ENCODE measurements around the gene CXCL10. TPM values are rescaled to one million over a fixed set of nuclear protein-coding genes. Genes with fewer than 3 reads are reported as not detected.

Gene CXCL10
- total RNA-seq, result 1 to 10 TPM in 1 of 2 donors, under 1 TPM in 1; 0.62 to 2.9 TPM

- Mint-ChIP-seq H3K4me1 (ENCODE audit: low read depth) (peaks cover 32% of the 10 kb centered on the region), H3K27ac (no peak within 1 kb of the TSS), H3K36me3 (ENCODE audit: insufficient read depth in 2 of 2) (no peaks in the 10 kb centered on the region), H3K4me3 (peak within 1 kb of the TSS; percentile 31 to 44), H3K27me3 (ENCODE audit: low read depth) (peaks cover 32% of the 10 kb centered on the region), H3K9me3 (no peaks in the 10 kb centered on the region)
- ATAC-seq (replicated peaks in 1 of 2), result no peak
- no peak for DNase-seq
These were observed at the start of gene CXCL10 for GRCh38 chr4:76023389-76023788. TSS of gene CXCL10 (minus strand) at chr4:76023497. CDS start at chr4:76023431, 66 bp downstream.

GRCh38 chr4:76072760-76073159 is 49.5 kb upstream of the CXCL10 start:
- DNase-seq (no peak), ATAC-seq (replicated peaks in 1 of 2) (no peak)
- no peak overlapping the region for H3K4me3 Mint-ChIP-seq
- no peak overlapping the region for H3K27ac Mint-ChIP-seq
- no peaks in the 10 kb centered on the region for H3K36me3 Mint-ChIP-seq (ENCODE audit: insufficient read depth in 2 of 2)
- no peaks in the 10 kb centered on the region for H3K27me3 Mint-ChIP-seq (ENCODE audit: low read depth)
- no peaks in the 10 kb centered on the region for H3K9me3 Mint-ChIP-seq
- H3K4me1 Mint-ChIP-seq (ENCODE audit: low read depth), result no peaks in the 10 kb centered on the region

DNA sequence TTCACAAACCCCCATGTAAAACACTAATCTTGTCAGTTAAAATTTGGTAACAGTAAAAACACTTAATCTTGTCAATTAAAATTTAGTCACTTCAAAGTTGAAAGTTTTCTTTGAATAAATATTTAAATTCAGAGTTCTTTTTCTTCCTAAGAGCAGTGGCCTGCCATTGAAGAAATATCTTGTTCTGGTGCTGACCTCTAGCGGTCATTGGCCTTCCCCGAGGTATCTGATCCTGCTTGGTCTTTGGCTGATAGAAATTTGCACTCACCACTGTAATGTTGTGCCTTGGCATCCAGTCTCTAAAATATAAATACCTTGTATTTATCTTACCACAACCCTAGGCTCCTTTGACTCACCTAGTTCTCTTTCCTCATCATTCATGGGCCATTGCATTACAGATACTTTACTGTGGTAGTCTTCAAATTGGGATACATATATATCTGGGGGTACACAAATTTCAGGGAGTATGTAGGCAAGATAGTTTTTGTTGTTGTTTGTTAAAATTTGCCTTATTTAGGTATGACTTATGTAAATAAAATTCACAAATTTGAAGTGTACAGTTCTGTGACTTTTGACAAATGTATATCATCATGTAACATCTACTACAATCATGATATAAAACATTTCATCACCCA is 44.5 kb upstream of the CXCL10 start:
- Mint-ChIP-seq H3K27me3 (ENCODE audit: low read depth) (peaks cover 15% of the 10 kb centered on the region), H3K36me3 (ENCODE audit: insufficient read depth in 2 of 2) (no peaks in the 10 kb centered on the region), H3K4me1 (ENCODE audit: low read depth) (no peaks in the 10 kb centered on the region), H3K9me3 (no peaks in the 10 kb centered on the region), H3K27ac (no peak overlapping the region), H3K4me3 (no peak overlapping the region)
- ATAC-seq (replicated peaks in 1 of 2) (peak; percentile 79 to 89), DNase-seq (peak; percentile 74 to 76)

DNA sequence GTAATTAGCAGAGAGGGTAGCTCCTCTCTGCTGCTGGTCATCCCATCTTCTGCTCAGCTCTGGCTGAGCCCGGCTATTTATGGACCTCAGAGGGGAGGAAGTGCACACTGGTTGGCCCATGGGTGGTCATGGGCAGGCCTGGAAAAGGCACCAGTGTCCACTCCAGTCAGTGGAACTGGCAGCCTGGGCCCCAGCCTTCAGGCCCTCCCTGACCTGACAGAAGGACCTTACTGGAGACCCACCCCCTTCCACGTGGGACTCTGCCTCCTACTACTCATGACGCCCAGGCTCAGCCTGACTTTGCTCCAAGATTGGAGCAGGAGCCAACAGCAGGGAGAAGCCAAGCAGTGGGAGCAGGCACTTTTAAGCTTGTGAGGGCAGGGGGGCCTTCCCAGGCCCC is 43.2 kb upstream of the CXCL10 start:
- DNase-seq (no peak), ATAC-seq (replicated peaks in 1 of 2) (no peak)
- no peak overlapping the region for H3K27ac Mint-ChIP-seq
- H3K4me1 Mint-ChIP-seq (ENCODE audit: low read depth), result peaks cover 6% of the 10 kb centered on the region
- H3K27me3 Mint-ChIP-seq (ENCODE audit: low read depth), result peaks cover 22% of the 10 kb centered on the region
- H3K4me3 Mint-ChIP-seq, result no peak overlapping the region
- no peaks in the 10 kb centered on the region for H3K36me3 Mint-ChIP-seq (ENCODE audit: insufficient read depth in 2 of 2)
- H3K9me3 Mint-ChIP-seq, result no peaks in the 10 kb centered on the region

DNA sequence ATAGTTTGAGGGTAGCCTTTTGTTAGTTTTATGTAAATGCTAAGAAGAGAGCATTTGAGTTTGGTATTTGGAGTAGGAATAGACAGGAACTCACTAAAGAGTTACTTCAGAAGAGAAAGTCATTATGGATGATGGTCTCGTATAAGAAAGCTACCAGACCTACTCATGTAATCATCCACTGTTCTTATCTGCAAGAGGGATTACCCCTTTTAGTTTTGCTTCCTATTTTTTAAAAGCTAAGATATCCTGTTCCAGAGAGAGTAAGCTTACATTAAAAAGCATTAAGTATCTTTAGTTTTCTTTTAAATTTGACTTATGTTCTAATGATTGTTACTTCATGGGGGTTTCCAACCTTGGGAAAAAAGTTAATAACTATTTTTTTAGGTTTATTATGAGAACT is 38.7 kb upstream of the CXCL10 start:
- peaks cover 45% of the 10 kb centered on the region for H3K27me3 Mint-ChIP-seq (ENCODE audit: low read depth)
- no peak for DNase-seq
- H3K4me3 Mint-ChIP-seq, result no peak overlapping the region
- H3K36me3 Mint-ChIP-seq (ENCODE audit: insufficient read depth in 2 of 2), result no peaks in the 10 kb centered on the region
- no peak overlapping the region for H3K27ac Mint-ChIP-seq
- H3K4me1 Mint-ChIP-seq (ENCODE audit: low read depth), result peaks cover 51% of the 10 kb centered on the region
- ATAC-seq (replicated peaks in 1 of 2), result no peak
- no peaks in the 10 kb centered on the region for H3K9me3 Mint-ChIP-seq

GRCh38 chr4:76061421-76061820 is 38.1 kb upstream of the CXCL10 start:
- ATAC-seq (replicated peaks in 1 of 2) (no peak), DNase-seq (no peak)
- no peaks in the 10 kb centered on the region for H3K36me3 Mint-ChIP-seq (ENCODE audit: insufficient read depth in 2 of 2)
- peaks cover 54% of the 10 kb centered on the region for H3K4me1 Mint-ChIP-seq (ENCODE audit: low read depth)
- peaks cover 50% of the 10 kb centered on the region for H3K27me3 Mint-ChIP-seq (ENCODE audit: low read depth)
- H3K27ac Mint-ChIP-seq, result peak overlapping the region; percentile 8
- no peaks in the 10 kb centered on the region for H3K9me3 Mint-ChIP-seq
- no peak overlapping the region for H3K4me3 Mint-ChIP-seq

GRCh38 chr4:76060506-76060905 is 37.2 kb upstream of the CXCL10 start:
- Mint-ChIP-seq H3K27me3 (ENCODE audit: low read depth) (peaks cover 59% of the 10 kb centered on the region), H3K9me3 (no peaks in the 10 kb centered on the region), H3K36me3 (ENCODE audit: insufficient read depth in 2 of 2) (no peaks in the 10 kb centered on the region), H3K4me3 (peak overlapping the region in 1 of 2 donors; percentile 61), H3K4me1 (ENCODE audit: low read depth) (peaks cover 63% of the 10 kb centered on the region), H3K27ac (peak overlapping the region; percentile 5)
- ATAC-seq (replicated peaks in 1 of 2) (no peak), DNase-seq (no peak)

DNA sequence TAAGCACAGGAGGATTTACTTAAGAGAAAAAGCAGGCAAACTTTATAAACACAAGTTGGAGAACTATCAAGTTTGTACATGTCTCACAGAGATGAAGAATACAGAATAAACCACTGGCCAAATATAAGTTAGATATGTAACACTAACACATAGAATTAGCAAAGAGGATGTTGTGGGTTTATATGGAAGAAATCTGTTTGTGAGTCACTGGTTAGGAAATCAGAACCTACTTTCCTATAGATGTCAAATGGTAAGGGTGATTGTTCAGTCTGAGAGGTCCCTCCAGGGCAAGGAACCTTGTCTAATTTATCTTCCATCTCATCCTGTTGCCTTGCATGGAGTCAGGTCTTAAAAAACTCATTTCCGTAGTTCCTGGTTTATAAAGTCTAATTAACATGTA is 36.5 kb upstream of the CXCL10 start:
- no peaks in the 10 kb centered on the region for H3K36me3 Mint-ChIP-seq (ENCODE audit: insufficient read depth in 2 of 2)
- DNase-seq (no peak), ATAC-seq (replicated peaks in 1 of 2) (peak; percentile 55 to 61)
- H3K9me3 Mint-ChIP-seq, result no peaks in the 10 kb centered on the region
- H3K4me3 Mint-ChIP-seq, result peak overlapping the region; percentile 8 to 61
- H3K4me1 Mint-ChIP-seq (ENCODE audit: low read depth), result peaks cover 70% of the 10 kb centered on the region
- peaks cover 65% of the 10 kb centered on the region for H3K27me3 Mint-ChIP-seq (ENCODE audit: low read depth)
- H3K27ac Mint-ChIP-seq, result peak overlapping the region; percentile 5

GRCh38 chr4:76058888-76059426 is 35.7 kb upstream of the CXCL10 start:
- no peaks in the 10 kb centered on the region for H3K36me3 Mint-ChIP-seq (ENCODE audit: insufficient read depth in 2 of 2)
- H3K4me1 Mint-ChIP-seq (ENCODE audit: low read depth), result peaks cover 74% of the 10 kb centered on the region
- H3K27me3 Mint-ChIP-seq (ENCODE audit: low read depth), result peaks cover 59% of the 10 kb centered on the region
- H3K4me3 Mint-ChIP-seq, result peak overlapping the region; percentile 63 to 70
- DNase-seq (no peak), ATAC-seq (replicated peaks in 1 of 2) (peak in 1 of 2 donors; percentile 2)
- H3K27ac Mint-ChIP-seq, result peak overlapping the region; percentile 93
- H3K9me3 Mint-ChIP-seq, result no peaks in the 10 kb centered on the region

DNA sequence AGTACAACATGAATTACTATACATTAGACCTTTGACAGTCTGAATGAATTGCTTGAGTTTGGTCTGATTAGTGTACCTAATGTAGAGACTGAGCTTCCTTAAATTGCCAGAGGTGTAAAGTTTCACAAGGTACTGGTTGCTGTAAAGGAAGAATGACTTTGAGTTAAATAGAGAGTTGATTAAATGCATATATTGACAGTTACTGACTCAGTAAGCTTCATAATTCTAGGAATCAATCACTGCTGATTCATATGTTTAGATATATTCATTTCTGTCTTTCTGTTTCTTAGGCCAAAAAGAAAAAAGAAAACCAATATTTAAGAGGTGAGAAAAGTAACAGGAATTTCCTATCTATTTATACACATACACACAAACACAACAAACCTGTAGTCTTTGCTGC is 35.0 kb upstream of the CXCL10 start:
- peak; percentile 72 to 75 for ATAC-seq (replicated peaks in 1 of 2)

GRCh38 chr4:76055421-76055820 is 32.1 kb upstream of the CXCL10 start:
- H3K27me3 Mint-ChIP-seq (ENCODE audit: low read depth), result peaks cover 39% of the 10 kb centered on the region
- no peaks in the 10 kb centered on the region for H3K9me3 Mint-ChIP-seq
- DNase-seq, result no peak
- H3K27ac Mint-ChIP-seq, result peak overlapping the region; percentile 88
- H3K4me1 Mint-ChIP-seq (ENCODE audit: low read depth), result peaks cover 60% of the 10 kb centered on the region
- no peaks in the 10 kb centered on the region for H3K36me3 Mint-ChIP-seq (ENCODE audit: insufficient read depth in 2 of 2)
- ATAC-seq (replicated peaks in 1 of 2), result no peak
- peak overlapping the region; percentile 17 to 55 for H3K4me3 Mint-ChIP-seq

More for the DNA sequence above, 35.0 kb upstream of the CXCL10 start:
- H3K27me3 Mint-ChIP-seq (ENCODE audit: low read depth), result peaks cover 62% of the 10 kb centered on the region
- H3K4me3 Mint-ChIP-seq, result peak overlapping the region; percentile 63 to 70
- no peaks in the 10 kb centered on the region for H3K36me3 Mint-ChIP-seq (ENCODE audit: insufficient read depth in 2 of 2)
- no peaks in the 10 kb centered on the region for H3K9me3 Mint-ChIP-seq
- peaks cover 77% of the 10 kb centered on the region for H3K4me1 Mint-ChIP-seq (ENCODE audit: low read depth)
- DNase-seq, result no peak
- peak overlapping the region; percentile 93 for H3K27ac Mint-ChIP-seq

- Mint-ChIP-seq H3K4me1 (ENCODE audit: low read depth) (peaks cover 56% of the 10 kb centered on the region), H3K4me3 (peak overlapping the region; percentile 17 to 55), H3K9me3 (no peaks in the 10 kb centered on the region), H3K27me3 (ENCODE audit: low read depth) (peaks cover 36% of the 10 kb centered on the region), H3K36me3 (ENCODE audit: insufficient read depth in 2 of 2) (no peaks in the 10 kb centered on the region), H3K27ac (peak overlapping the region; percentile 88)
- DNase-seq (peak; percentile 52 to 59), ATAC-seq (replicated peaks in 1 of 2) (peak; percentile 87 to 88)
These were observed 31.7 kb upstream of the CXCL10 start for GRCh38 chr4:76055016-76055415.

DNA sequence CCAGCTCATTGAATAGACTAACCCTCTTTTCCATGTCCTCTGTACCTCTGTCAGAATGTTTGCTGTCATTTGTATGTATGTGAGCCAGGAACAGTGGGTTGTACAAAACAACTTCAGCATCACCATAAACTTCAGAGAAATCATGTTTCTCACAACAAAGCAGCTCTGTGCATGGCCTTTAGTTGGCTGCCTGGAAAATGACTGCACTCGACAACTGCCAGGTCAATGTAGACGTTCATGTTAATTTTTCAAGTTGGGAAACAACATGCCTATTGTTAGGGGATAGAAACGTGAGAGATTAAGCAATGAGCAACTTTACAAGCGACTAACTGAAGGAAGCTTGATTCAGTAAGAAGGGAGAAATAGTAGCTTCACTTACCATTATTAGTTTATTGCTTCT is 30.4 kb upstream of the CXCL10 start:
- Mint-ChIP-seq H3K4me1 (ENCODE audit: low read depth) (peaks cover 43% of the 10 kb centered on the region), H3K36me3 (ENCODE audit: insufficient read depth in 2 of 2) (no peaks in the 10 kb centered on the region), H3K4me3 (no peak overlapping the region), H3K9me3 (no peaks in the 10 kb centered on the region), H3K27ac (no peak overlapping the region), H3K27me3 (ENCODE audit: low read depth) (peaks cover 36% of the 10 kb centered on the region)
- DNase-seq, result no peak
- ATAC-seq (replicated peaks in 1 of 2), result no peak
